ACHN (cell line): Measurements from ENCODE around the gene RNF130.
"Not testable (repeated sequence)": the region's sequence is repeated elsewhere in the genome, so short reads cannot be mapped to it uniquely, and the experiment has no call there.

Source experiments
- DNase-seq: peaks from one replicate; pipeline ENCODE4 v3.0.0-alpha.2; 2015
- in situ Hi-C: cut with HindIII; loops from 2 replicates; pipeline ENCODE4 v1.10.0; 2017; ENCODE audit warnings: low sequenced_read_pairs, low pct_ligation_motif_present, low pct_unique_long_range_greater_than_20kb

RNF130 gene

DNA sequence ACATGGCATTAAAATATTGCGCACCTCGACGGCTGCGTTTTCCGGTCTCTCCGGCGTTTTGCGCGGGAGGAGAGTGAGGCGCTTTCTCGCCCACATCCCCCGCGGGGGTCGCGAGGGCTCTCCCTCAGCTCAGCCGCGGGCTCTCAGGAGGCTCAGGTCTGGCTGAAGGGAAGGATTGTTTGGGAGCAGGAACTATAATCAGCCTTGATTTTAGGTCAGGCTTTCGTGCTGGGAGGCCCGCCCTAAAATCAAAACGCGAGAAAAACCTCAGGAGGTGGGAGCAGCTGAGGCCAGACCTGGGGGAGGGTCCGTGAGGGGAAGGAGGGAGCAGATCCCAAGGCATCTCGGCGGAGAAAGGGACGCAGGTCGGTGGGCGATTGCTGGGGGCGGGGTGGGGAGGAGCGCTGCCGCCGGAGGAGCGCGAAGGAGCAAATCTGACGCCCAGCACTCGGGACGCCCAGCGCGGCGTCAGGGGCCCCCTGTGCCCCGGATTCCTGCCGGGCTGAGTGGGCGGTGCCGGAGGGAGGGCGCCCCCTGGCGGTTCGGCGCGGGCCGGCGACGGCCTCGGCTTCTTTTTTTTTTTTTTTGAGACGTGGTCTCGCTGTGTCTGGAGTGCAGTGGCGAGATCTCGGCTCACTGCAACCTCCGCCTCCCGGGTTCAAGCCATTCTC, 18.7 kb upstream of the RNF130 start:
- peak; percentile 32 for DNase-seq

DNA sequence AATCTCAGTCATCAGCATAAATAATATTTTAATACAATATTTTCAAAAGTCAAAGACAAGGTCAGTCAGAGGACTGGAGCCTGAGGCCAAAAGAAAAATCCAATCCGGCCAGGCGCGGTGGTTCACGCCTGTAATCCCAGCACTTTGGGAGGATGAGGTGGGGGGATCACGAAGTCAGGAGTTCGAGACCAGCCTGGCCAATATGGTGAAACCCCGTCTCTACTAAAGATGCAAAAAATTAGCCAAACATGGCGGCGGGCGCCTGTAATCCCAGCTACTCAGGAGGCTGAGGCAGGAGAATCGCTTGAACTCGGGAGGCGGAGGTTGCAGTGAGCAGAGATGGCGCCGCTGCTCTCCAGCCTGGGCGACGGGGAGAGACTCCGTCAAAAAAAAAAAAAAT, 18.1 kb upstream of the RNF130 start:
- in situ Hi-C loops: not testable (repeated sequence)

More for the DNA sequence above, 18.7 kb upstream of the RNF130 start:
- in situ Hi-C loops: no loop called here

DNA sequence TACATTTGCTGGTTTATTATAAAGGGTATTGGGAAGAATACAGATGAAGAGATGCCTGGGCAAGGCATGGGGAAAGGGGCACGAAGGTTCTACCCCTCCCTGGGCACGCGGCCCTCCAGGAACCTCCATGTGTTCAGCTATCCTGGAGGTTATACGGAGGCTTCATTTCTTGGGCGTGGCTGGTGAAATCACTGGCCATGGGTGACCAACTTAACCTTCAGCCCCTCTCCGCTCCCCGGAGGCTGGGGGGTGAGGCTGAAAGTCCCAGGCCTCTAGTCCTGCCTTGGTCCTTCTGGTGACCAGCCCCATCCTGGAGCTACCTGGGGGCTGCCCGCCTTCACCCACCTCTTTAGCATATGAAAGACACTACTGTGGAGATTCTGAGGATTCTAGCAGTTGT, 17.0 kb upstream of the RNF130 start:
- DNase-seq: no peak

More for the DNA sequence above, 18.1 kb upstream of the RNF130 start:
- DNase-seq: not testable (repeated sequence)

DNA sequence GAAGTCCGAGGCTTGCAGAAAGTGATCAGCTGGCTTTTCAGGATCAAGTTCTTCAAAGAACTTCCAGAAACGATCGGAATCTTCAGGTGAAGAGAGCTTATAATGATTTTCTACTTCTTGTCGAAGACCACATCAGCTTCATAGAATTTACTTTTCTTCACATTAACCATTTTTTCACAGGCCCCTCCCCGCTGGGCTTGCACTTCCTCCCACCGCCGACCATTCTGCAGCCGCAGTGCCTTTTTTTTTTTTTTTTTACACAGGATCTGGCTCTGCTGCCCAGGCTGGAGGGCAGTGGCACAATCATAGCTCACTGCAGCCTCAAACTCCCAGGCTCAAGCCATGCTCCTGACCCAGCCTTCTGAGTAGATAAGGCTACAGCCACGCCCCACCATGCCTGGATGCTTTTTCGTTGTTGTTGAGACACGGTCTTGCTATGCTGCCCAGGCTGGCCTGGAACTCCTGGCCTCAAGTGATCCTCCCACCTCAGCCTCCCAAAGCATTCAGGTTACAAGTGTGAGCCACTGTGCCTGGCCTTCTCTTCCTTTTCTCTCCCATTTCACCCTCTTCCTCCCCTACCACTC, 15.3 kb upstream of the RNF130 start:
- in situ Hi-C loops: no loop called here
- DNase-seq: no peak

More for the DNA sequence above, 17.0 kb upstream of the RNF130 start:
- in situ Hi-C loops: no loop called here

DNA sequence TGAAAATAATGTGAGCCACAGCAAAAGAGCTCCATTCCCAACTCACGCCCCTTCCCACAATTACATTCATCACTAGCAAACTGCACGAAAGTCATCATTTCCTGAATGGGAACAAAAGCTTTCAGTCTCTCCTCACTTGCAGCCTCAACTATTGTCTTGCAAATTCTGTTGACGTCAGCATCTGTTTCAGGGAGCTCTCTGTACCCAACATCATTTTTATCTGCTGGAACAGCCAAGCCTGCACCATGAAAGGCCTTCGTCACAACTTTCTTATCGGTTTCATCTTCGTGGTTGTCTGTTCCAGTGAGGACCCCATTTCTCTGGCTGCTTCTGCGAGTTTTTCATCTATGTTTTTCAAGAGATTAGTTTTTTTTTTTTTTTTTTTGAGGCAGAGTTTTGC, 14.3 kb upstream of the RNF130 start:
- in situ Hi-C loops: no loop called here
- no peak for DNase-seq

DNA sequence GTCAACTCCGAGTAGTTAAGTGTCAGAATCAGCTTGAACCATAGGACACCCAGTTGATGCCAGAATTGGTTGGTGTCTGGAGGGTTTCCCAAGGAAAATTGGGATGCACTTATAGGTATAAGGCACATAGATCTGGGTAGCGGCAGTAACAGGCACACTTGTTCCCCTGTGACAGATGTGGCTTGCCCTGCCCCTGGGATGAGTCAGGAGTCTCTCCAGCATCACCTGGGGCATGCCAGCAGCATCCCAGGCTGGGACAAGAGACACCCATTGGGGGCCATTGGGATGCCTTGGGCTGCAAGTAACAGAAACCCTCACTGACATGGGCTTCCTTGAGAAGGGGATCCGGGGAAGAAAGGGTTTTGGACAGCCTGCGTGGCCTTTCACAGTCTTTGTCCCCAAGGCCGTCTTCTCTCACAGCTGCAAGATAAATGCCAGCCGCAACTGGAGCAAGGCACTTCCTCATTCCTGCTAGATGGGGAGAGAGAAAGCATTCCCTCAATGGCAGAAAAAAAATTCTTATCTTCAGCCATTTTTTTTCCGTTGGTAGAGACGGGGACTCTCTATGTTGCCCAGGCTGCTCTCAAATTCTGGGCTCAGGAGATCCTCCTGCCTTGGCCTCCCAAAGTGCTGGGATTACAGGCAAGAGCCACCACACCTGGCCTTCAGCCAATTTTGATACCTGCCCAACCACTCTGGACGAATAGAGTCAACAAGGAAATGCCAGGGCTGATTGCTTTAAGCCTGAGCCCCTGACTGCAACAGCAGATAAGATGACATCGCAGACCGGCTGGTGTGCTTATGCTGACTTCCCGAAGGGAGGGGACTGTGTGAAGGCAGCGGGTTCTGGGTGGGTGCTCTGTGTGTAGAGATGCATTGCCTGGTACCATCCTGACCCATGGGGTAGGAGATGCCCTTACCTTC, 13.3 kb upstream of the RNF130 start:
- DNase-seq: no peak
- in situ Hi-C loops: no loop called here

DNA sequence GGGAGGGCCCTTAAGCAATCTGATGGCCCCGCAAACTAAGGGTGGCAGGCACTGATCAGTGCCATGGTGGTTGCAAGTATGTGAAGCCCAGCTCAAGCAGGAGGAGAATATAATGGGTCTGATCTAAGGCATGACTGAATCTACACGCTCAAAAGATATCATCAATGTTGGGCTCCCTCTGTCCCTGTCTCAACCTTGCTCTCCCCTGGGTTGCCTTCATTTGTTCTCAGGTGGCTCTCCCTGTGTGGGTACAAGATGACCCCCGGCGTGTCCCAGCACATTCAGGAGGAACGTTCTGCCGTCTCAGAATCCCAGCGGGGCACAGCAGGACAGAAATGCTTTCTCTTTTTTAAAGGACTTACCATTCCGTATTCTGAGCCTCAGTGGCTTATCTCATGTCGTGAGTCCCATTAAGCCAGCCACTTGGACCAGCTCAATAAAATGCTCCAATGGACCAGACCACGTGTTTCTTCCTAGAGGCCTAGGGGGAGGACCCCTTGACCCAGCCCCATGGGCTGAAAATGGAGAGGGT, 12.0 kb upstream of the RNF130 start:
- in situ Hi-C loops: no loop called here
- DNase-seq: no peak

DNA sequence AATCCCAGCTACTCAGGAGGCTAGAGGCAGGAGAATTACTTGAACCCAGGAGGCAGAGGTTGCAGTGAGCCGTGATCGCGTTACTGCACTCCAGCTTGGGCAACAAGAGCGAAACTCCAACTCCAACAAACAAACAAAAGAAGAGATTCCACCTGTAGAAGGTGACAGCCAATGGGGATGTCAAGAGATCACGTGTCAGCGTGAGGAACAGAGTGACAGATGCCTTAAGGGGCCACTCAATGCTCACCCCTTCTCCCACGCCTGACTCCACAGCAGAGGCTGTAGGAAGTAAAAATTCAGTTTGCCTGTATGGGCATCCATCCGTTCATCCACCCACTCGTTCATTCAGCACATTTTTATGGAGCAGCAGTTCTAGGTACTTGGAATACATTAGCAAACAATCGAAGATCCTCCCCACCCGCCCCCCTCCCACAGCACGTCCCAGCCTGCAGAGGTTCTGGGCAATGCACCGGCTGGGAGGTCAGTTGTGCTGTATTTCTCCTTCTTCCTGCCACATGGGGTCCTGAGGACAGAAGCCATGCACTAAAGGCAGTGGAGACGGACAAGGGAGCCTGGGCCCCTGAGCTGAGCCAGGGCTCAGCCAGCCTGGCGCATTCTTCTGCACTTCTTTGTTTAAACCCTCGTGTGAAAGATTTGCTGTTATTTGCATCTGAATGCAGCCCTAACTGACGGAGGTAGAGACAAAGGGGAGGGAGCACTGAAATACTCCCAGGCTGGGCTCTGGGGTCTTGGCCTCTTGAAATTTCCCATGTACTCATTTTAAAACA, 11.3 kb upstream of the RNF130 start:
- DNase-seq: no peak
- in situ Hi-C loops: no loop called here

DNA sequence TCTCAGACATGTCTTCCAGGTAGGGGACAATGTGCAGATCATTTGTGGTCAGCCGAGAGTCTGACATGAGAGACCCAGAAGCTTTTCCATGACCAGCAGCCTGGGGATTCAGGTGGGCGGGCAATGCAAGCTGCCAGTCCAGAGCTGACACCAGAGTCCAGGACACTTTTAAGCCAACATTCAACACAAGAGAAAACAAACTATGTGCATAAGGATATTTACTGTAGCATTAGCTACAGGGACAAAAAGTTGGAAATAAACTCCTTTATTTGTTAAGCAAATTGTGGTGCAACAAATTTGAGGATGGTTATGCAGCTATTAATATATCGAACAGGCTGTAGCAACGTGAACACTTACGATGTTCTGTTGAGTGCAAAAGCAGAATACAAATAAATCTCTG, 9.9 kb upstream of the RNF130 start:
- DNase-seq: no peak
- in situ Hi-C loops: no loop called here

DNA sequence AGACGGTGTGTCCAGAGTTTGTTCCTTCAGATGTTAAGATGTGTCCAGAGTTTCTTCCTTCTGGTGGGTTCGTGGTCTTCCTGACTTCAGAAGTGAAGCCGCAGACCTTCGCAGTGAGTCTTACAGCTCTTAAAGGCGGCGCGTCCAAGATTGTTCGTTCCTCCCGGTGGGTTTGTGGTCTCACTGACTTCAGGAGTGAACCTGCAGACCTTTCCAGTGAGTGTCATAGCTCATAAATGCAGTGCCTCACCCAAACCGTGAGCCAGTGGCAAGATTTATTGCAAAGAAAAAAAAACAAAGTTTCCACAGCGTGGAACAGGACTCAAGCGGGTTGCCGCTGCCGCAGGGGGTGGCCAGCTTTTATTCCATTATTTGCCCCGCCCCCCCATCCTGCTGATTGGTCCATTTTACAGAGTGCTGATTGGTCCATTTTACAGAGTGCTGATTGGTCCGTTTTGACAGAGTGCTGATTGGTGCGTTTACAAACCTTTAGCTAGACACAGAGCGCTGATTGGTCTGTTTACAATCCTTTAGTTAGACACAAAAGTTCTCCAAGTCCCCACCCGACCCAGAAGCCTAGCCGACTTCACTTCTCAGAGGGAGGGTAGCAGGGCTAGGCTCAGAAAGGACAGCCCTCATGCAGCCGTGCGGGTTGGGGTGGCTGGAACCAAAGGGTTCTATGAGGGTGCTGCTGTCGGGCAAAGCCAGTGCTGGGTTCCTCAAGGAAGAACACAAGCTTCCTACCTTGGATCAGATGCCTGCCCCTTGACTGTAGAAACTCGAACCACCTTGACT, 9.1 kb upstream of the RNF130 start:
- no peak for DNase-seq
- in situ Hi-C loops: no loop called here

DNA sequence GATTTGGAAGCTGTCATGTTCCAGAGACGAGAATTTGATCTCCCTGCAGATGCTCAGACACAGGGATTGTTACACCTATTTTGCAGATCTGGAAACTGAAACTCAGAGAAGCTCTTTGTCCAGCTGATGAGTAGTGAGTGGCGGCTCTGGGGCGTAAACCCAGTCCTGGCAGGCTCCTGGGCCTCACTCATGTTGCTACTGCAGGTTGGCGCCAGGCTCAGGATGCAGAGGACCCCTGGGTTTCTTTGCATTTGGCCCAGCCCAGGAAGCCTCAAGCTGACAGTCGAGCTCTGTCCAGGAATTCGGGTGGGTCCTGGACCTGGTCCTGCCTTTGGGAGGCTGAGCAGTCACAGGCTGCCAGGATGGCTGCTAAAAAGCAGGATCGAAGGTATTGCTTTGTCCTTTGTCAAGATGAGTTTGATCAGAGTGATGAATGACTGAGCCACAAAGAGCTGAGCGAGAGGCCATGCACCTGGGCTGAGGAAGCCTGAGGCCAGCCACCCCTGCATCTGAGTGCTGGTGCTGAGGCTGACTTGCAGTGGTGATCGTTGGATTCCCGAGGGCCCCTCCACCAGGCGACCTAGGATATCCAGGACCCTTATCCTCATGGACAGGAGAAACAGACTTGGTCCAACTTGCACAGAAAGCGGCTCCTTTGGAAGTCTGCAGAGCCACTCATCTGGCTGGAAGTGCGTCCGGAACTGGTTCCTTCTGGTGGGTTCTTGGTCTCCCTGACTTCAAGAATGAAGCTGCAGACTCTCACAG, 8.3 kb upstream of the RNF130 start:
- DNase-seq: no peak
- in situ Hi-C loops: no loop called here

DNA sequence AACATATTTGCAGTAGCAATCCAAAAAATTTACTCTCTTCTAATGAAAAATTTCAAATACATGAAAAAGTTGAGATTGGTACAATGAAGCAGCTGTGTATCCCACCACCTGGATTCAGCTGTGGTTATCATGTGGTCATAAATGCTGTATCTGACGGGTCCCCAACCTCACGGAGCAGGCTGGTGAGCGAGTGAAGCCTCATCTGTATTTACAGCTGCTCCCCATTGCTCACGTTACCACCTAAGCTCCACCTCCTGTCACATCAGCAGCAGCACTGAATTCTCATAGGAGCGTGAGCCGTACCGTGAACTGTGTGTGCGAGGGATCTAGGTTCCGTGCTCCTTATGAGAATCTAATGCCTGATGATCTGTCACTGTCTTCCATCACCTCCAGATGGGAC, 6.8 kb upstream of the RNF130 start:
- DNase-seq: no peak
- in situ Hi-C loops: no loop called here

DNA sequence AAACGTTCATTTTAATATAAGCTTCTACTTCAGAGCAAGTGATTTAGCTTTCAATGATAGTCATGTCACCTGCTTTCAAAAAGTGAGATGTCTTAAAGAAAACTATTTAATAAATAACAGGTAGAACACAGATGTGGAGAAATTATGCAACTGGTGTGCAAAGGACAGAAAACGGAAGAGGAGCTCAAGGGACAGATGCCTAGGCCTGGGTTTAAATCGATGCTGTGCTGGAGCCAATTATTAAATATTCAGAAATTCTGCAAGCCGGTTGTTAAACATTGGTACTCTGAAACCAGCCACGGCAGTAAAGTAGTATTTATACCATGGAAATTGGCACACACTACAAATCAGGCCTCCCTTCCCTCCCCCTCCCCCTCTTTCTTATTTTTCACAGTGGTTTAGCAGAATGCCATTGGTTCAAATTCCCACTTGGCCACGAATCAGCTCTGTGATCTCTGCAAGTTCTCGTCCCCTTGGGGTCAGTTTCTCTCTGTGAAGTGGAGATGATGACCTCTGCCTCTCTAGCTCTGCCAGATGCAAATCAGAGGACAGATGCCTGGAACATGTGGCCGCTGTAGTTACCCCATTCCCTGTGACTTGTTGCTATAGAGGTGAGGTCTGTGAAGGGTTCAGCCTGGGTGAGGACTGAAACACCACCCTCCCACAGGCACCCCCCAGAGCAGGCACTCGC, 6.2 kb upstream of the RNF130 start:
- in situ Hi-C loops: no loop called here
- no peak for DNase-seq

DNA sequence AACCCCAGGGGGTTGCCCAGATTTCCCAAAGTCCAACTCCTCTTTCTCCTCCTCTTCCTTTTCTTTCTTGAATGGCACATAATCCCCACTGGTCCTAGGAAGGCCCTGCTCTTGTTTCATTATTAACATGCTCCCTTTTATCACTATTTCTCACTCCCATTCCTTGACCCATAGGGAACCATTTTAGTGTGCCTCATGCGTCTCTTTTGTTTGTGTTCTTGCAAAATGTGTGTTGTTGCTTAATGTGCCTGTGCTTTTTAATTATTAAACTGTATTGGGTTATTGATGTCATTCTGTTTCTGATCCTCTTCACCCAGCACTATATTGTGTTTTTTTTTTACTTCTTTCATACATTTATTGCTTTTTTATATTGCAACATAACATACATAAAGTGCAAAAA, 4.1 kb upstream of the RNF130 start:
- DNase-seq: no peak
- in situ Hi-C loops: no loop called here

DNA sequence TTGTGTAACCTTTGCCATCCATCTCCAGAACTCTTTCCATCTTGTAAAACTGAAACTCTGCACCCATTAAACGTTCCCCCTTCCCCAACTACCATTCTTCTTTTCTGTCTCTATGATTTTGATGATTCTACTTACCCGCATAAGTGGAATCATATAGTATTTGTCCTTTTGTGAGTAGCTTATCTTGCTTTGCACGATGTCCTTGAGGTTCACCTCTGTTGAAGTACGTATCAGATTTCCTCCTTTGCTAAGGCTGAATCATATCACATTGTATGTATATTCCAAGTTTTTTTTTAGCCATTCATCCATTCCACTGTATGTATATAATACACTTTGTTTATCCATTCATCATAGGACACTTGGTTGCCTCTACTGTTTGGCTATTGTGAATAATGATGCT, 2.9 kb upstream of the RNF130 start:
- no peak for DNase-seq
- in situ Hi-C loops: no loop called here

DNA sequence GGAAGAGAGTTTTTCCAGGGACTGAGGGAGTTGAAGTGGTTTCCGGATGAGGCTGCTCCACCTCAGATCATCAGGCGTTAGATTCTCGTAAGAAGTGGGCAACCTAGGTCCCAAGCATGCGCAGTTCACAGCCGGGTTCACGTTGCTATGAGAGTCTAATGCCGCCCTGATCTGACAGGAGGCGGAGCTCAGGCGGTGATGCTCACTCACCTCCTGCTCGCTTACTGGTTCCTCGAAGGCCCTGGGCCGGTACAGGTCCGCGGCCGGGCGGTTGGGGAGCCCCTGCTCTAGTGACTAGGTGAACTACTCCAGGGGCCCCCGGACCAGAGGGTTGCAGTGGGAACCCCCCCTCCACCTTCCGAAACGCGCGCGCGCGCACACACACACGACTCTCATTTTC, 997 bp upstream of the RNF130 start:
- no peak for DNase-seq
- in situ Hi-C loops: no loop called here

DNA sequence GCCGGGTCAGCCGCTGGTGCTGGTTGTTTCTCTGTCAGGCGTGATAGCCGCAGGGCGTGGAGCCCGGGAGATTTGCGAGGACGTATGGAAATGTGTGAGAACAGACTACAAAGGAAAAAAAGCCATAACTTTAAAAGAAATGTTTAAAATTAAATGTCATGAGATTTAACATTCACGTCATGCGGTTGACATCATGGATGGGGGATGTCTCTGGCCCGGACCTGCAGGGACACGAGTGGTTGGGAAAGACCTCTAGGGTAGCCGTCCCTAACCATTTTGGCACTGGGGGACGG, 643 bp upstream of the RNF130 start:
- DNase-seq: no peak
- in situ Hi-C loops: no loop called here
